Ramos (cell line): Measurements from ENCODE around the gene MSH3.

Experiments used
- in situ Hi-C: fragments of 300-500 bp; cut with MboI; formaldehyde crosslinking; loops from one replicate; pipeline ENCODE4 v1.14.3; 2022; ENCODE audit warnings: low sequenced_read_pairs; ENCODE audit not compliant: unreplicated experiment

Gene MSH3

DNA sequence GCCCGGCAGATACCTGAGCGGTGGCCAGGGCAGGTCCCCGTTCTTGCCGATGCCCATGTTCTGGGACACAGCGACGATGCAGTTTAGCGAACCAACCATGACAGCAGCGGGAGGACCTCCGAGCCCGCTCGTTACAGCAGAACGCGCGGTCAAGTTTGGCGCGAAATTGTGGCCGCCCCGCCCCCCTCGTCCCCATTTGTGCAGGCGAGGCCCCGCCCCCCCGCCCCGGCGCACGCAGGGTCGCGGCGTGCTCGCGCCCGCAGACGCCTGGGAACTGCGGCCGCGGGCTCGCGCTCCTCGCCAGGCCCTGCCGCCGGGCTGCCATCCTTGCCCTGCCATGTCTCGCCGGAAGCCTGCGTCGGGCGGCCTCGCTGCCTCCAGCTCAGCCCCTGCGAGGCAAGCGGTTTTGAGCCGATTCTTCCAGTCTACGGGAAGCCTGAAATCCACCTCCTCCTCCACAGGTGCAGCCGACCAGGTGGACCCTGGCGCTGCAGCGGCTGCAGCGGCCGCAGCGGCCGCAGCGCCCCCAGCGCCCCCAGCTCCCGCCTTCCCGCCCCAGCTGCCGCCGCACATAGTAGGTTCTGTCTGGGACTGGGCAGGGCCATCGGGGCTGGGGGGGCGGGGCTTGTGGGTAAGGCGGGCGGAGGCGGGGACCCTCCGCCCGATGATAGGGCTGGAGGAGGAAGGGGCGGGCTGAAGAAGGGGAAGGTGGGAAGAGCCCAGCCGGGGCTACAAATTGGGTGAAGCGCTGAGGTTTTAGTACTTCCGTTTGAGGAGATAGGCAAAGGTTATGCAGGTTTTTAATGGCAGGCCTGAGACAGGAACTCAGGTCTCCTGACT is at the start of gene MSH3, which contains the start of gene DHFR:
Gene MSH3, plus strand, starts transcription at position 262 of the 840 bp plus-strand sequence. Its CDS starts 76 bp downstream, at position 338.
Gene DHFR, minus strand, starts transcription at position 593 of the 840 bp plus-strand sequence. Its CDS starts 494 bp downstream, at position 99.
- in situ Hi-C loops, result no loop called here

DNA sequence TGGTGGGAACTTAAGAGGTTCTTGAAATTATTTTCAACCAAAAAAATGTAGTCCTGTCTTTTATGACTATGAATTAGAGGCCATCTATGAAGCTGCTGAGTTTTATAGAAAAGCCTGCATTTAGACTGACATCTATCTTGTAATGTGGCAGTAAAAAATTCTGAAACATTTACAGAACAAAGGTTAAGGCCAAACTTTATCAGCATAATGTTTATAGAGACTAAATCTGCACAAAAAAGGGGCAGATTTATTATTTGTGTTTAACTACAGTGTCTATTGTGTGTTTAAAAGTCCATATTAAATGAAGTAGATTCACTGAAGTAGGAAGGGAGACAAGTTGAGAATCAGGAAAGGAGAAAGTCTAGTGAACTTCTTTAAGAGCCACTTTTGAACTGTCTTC is 47.1 kb upstream of the MSH3 start:
- in situ Hi-C loops, result no loop called here

GRCh38 chr5:80607832-80608231 is 46.6 kb upstream of the MSH3 start:
- in situ Hi-C loops, result no loop called here

- in situ Hi-C loops, result no loop called here
These were observed 45.7 kb upstream of the MSH3 start for GRCh38 chr5:80608731-80609130.

- in situ Hi-C loops, result no loop called here
These were observed 44.8 kb upstream of the MSH3 start for GRCh38 chr5:80609692-80610091.

DNA sequence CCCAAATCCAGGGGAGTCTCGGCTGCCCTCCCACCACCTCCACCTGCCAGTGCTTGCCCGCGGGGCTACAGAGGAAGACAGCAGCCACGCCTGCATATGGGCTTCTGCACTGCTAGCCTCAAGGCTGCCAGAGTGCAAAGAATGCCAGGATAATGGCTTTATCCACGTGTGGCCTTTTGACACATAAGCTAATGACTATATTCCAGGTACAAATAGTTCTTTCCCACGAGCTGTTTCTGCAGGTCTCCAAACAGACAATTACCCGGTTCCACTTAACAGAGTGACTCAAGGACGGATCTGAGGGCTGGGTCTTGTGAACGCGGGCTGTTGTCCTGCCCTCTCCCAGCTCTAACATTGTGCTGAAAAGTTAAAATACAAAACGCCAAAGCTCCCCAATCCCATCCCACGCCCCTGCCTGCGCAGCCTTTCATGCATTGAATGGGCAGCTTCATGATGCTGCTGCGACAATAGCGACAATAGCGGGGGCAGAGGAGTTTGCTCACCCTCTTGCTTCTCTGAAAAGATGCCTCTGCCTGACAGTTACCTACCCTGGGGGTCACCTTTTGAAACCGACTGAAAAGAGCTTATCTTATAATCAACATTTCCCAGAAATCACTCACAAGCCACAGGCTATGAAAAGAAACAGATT is 39.1 kb upstream of the MSH3 start:
- in situ Hi-C loops, result no loop called here

DNA sequence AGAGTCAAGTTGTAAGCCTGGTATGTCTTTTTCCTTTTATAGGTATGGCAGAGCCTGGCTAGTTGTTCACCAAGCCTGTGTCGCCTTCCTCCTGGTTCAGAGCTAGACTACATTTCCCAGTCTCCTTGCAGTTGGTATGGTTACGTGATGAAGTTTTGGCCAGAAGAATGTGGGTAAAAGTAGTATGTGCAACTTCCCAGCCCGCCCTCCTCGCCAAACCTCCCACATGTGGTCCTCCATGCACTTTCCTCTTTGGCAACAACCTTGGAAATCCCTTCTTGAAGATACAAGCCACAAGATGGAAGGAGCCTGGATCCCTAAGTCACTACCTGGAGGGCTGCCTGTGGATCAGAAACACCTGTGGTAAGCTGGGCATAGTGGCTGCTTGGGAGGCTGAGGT is 36.0 kb upstream of the MSH3 start:
- in situ Hi-C loops, result no loop called here

DNA sequence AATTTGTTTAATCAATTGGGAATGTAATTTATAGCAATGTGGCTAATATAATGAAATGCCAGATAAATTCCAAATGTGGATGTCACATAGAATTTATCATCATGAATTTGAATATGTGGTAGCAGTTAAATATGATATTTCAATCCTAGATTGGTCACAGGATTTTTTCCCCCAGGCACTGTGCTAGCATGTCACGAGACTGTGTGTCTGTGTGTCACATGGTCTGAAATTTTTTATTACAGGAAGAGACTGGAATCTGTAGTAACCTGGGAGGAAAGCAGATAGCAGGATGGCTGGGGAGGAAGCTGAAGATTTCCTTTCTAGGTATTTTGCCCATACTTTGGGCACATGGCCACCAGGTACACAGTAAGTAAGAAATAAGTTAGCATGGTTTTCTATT is 35.4 kb upstream of the MSH3 start:
- in situ Hi-C loops, result no loop called here

- in situ Hi-C loops, result no loop called here
These were observed 34.2 kb upstream of the MSH3 start for GRCh38 chr5:80620211-80620610.

DNA sequence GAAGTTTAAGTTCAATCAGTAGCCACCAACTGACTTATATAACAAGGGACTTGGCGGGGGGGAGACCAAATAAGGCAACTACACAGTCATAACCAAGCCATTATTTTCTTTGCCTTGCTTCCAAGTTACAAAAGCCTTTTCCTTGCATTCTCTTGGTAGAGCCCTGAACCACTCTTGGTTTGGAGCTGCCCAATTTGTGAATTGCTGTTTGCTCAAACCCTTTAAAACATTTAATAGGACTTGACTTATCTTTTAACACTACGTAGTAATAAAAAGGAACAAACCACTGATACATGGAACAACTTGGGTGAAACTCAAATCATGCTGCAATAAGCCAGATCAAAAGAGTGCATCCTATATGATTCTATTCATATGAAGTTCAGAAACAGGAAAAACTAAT is 31.7 kb upstream of the MSH3 start:
- in situ Hi-C loops, result no loop called here

GRCh38 chr5:80623999-80624398 is 30.5 kb upstream of the MSH3 start:
- in situ Hi-C loops, result no loop called here

DNA sequence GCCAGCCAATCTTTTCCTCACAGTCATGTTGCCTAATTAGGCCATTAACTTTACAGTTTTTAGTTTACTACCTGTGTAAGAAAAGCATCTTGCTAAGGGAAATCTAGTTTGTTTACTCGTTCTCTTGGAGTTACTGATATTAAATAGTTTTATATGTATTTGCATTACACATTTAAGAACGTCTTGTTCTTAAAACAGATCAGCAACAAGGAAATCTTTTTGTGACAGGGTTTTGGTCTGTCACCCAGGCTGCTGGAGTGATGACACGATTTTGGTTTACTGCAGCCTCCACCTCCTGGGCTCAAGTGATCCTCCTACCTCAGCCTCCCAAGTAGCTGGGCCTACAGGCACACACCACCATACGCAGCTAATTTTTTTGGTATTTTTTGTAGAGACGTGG is 29.2 kb upstream of the MSH3 start:
- in situ Hi-C loops, result no loop called here

GRCh38 chr5:80629281-80629680 is 25.2 kb upstream of the MSH3 start:
- in situ Hi-C loops, result no loop called here

GRCh38 chr5:80631278-80632259 is 22.9 kb upstream of the MSH3 start:
- in situ Hi-C loops, result no loop called here

- in situ Hi-C loops, result no loop called here
These were observed 21.8 kb upstream of the MSH3 start for GRCh38 chr5:80632700-80633099.

DNA sequence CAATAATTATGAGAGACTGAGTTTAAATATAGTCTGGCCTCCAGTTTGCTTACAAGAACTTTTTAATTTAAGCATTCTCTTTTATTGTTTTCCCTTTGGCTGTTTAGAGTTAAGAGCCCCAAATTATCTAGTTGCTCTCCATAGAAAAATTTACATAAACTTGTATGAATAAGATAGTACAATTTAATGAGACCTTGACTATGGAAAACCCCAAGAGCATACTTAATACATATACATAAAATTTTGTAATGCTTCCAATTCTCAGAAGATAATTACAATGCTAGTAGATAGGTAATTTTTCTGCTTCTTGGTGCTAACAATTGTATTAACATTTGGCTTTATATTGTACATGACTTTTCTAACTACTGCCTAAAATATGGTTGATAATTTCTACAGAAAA is 20.3 kb upstream of the MSH3 start:
- in situ Hi-C loops, result no loop called here

DNA sequence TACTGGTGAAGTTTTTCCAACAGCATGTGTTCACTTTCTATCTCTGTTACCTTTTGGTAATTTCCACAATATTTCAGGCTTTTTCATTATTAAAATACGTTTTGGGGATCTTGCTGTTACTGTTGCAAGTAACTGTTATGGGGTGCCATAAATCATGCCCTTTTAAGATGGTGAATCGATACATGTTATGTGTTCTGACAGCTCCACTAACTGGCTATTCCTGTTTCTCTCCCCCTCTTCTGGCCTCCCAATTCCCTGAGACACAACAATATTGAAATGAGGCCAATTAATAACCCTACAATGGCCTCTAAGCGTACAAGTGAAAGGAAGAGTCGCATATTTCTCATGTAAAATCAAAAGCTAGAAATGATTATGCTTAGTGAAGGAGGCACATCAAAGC is 13.1 kb upstream of the MSH3 start:
- in situ Hi-C loops, result no loop called here

DNA sequence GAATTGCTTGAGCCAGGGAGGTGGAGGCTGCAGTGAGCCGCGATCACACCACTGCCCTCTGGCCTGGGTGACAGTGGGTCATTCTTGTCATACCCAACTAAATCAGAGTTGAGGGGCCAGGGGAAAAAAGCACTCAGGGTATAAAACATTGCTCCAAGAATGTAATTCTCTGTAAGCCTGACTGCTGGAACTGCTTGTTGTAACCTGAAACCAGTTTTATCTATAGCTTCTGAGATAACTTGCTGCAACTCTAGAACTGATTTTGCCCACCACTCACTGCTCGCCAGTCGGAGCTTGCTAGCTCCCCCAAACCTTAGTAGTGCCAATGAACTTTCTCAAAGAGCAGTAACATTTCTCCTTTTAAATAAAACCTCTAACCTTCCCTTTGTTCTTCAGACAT is 9.6 kb upstream of the MSH3 start:
- in situ Hi-C loops, result no loop called here

GRCh38 chr5:80646926-80647325 is 7.5 kb upstream of the MSH3 start:
- in situ Hi-C loops, result no loop called here

- in situ Hi-C loops, result no loop called here
These were observed 950 bp upstream of the MSH3 start for GRCh38 chr5:80653502-80653901.

DNA sequence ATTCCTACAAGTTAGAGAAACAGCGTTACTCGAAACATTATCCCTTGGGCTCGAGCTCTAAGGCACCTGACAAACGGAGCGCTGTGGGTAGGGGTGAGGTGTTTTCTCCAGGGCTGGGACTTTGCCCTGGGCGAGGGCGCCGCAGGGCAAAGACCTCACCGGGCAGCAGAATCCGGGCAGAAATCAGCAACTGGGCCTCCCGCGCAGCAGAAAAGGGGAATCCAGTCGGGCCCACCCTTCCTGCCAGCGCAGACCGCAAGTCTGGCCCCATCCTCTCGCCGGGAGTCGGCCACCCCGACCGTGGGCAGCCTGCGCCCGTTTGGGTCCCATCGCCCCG is 430 bp upstream of the MSH3 start:
- in situ Hi-C loops, result no loop called here
